Endothelial cell of umbilical vein (primary cell): ENCODE results near the gene LRWD1. TPM values are rescaled to one million over a fixed set of nuclear protein-coding genes. Genes with fewer than 3 reads are reported as not detected.

Source experiments
- BruUV-seq: library from RNA; stranded (reverse); fragments of 400-500 nt; replicated peaks from 2 replicates; lab custom pipeline; 2021; lab: Mats Ljungman, UMichigan
- CTCF ChIA-PET: fragments of 300-600, 350-600 bp; sonication (Branson Sonifier 250); formaldehyde crosslinking; loops from one replicate; lab custom pipeline; 2021; ENCODE audit warnings: antibody characterized with exemption, inconsistent platforms; lab: Charles Lee
- POLR2A ChIA-PET: fragments of 300-600, 350-600 bp; sonication (Branson Sonifier 250); formaldehyde crosslinking; loops from one replicate; lab custom pipeline; 2021; ENCODE audit warnings: antibody characterized with exemption, inconsistent platforms; lab: Charles Lee
- DNase-seq: peaks from one replicate; pipeline ENCODE4 v3.0.0-alpha.2; 2011; ENCODE audit warnings: low read depth, low spot score
- FAIRE-seq: peaks from 2 replicates; lab custom pipeline; 2011; peaks lifted over from hg19 to GRCh38; lab: Jason Lieb, UNC
- H2AFZ ChIP-seq: 2 replicates; pipeline ENCODE4 v1.6.0; 2012; ENCODE audit warnings: low read depth, low read length, control low read depth, inconsistent platforms
- H3K27ac ChIP-seq: 2 replicates; pipeline ENCODE4 v1.5.1; 2011; ENCODE audit warnings: low read depth, mild to moderate bottlenecking, control low read depth, low read length, moderate library complexity; ENCODE audit not compliant: insufficient read depth
- H3K27me3 ChIP-seq, 2 experiments: 2 replicates each; pipeline versions ENCODE4 v1.6.0 to v1.6.1; 2011; ENCODE audit warnings: low read length in 2 of 2, mixed read lengths in 1 of 2; ENCODE audit not compliant: control insufficient read depth in 2 of 2, insufficient read depth in 2 of 2
- H3K36me3 ChIP-seq, 2 experiments: 2 replicates in 1 of 2; 3 replicates in 1 of 2; pipeline ENCODE4 v1.5.1; 2011; ENCODE audit warnings: low read length in 2 of 2, mild to moderate bottlenecking in 1 of 2, moderate library complexity in 1 of 2; ENCODE audit not compliant: control insufficient read depth in 2 of 2, insufficient read depth in 2 of 2; ENCODE audit errors: extremely low read depth in 1 of 2
- H3K4me1 ChIP-seq: 3 replicates; pipeline ENCODE4 v1.5.1; 2011; ENCODE audit warnings: mild to moderate bottlenecking, low read length; ENCODE audit not compliant: control insufficient read depth, insufficient read depth; ENCODE audit errors: extremely low read depth
- H3K4me2 ChIP-seq: 2 replicates; pipeline ENCODE4 v1.6.1; 2011; ENCODE audit warnings: low read length, control low read depth, mixed read lengths; ENCODE audit not compliant: insufficient read depth
- H3K4me3 ChIP-seq, 3 experiments: fragments of 200-600 bp in 1 of 3; sonication (generic), shearing (Covaris generic) in 1 of 3; replicated peaks in 1 of 3; 2 replicates each; pipeline ENCODE4 v1.5.1; 2011 to 2016; ENCODE audit warnings: control low read depth in 3 of 3, low read length in 3 of 3, mild to moderate bottlenecking in 2 of 3, inconsistent platforms in 1 of 3, low read depth in 1 of 3, moderate library complexity in 1 of 3; ENCODE audit not compliant: insufficient read depth in 1 of 3
- H3K79me2 ChIP-seq: 2 replicates; pipeline ENCODE4 v1.6.0; 2012; ENCODE audit warnings: low read length, inconsistent platforms; ENCODE audit not compliant: control insufficient read depth, insufficient read depth
- H3K9ac ChIP-seq: replicated peaks from 2 replicates; pipeline ENCODE3; 2011; ENCODE audit warnings: low read length, control low read depth; ENCODE audit not compliant: insufficient read depth; ENCODE audit errors: extremely low read depth
- H3K9me1 ChIP-seq: replicated peaks from 3 replicates; pipeline ENCODE4 v1.6.0; 2011; ENCODE audit warnings: mild to moderate bottlenecking, low read length; ENCODE audit not compliant: control insufficient read depth, insufficient read depth; ENCODE audit errors: extremely low read depth
- H3K9me3 ChIP-seq: replicated peaks from 2 replicates; pipeline ENCODE4 v1.5.1; 2012; ENCODE audit warnings: low read length, inconsistent platforms; ENCODE audit not compliant: control insufficient read depth, insufficient read depth
- H4K20me1 ChIP-seq: replicated peaks from 2 replicates; pipeline ENCODE3; 2011; ENCODE audit warnings: mild to moderate bottlenecking, low read length; ENCODE audit not compliant: control insufficient read depth, insufficient read depth; ENCODE audit errors: extremely low read depth
- EZH2 ChIP-seq: IDR thresholded peaks from 2 replicates; pipeline ENCODE4 v1.6.1; 2012; ENCODE audit warnings: borderline replicate concordance, low read depth, mild to moderate bottlenecking, moderate library complexity, low read length, inconsistent platforms; ENCODE audit not compliant: severe bottlenecking
- FOS ChIP-seq: IDR thresholded peaks from 2 replicates; pipeline ENCODE4 v1.6.1; 2011; ENCODE audit warnings: mild to moderate bottlenecking, low read length, moderate library complexity, borderline replicate concordance; ENCODE audit not compliant: insufficient read depth
- GATA2 ChIP-seq: IDR thresholded peaks from 2 replicates; pipeline ENCODE4 v1.7.0; 2011; ENCODE audit warnings: low read depth, mild to moderate bottlenecking, moderate library complexity, mixed read lengths, low read length; ENCODE audit not compliant: insufficient read length, insufficient read depth
- JUN ChIP-seq: IDR thresholded peaks from 2 replicates; pipeline ENCODE4 v1.6.1; 2011; ENCODE audit warnings: borderline replicate concordance, low read depth; ENCODE audit not compliant: insufficient read length, insufficient read depth
- MYC ChIP-seq: IDR thresholded peaks from one replicate; pipeline ENCODE4 v1.6.1; 2011; ENCODE audit warnings: mild to moderate bottlenecking, low read depth, low read length
- POLR2A ChIP-seq: IDR thresholded peaks from 2 replicates; pipeline ENCODE4 v1.6.1; 2012; ENCODE audit warnings: low read depth, mild to moderate bottlenecking, control low read depth, low read length
- POLR2AphosphoS5 ChIP-seq: IDR thresholded peaks from 2 replicates; pipeline ENCODE4 v1.6.1; 2012; ENCODE audit warnings: low read depth, mild to moderate bottlenecking, control low read depth, low read length, moderate library complexity; ENCODE audit not compliant: insufficient read depth
- dilution Hi-C: fragments of 300-500 bp; cut with MboI; formaldehyde crosslinking; loops from one replicate; pipeline ENCODE4 v1.15.0; 2019; ENCODE audit warnings: low sequenced_read_pairs; ENCODE audit not compliant: extremely low pct_ligation_motif_present
- intact Hi-C: fragments of 100-400 bp; cut with micrococcal nuclease; formaldehyde crosslinking; loops from one replicate; pipeline ENCODE4 v1.10.0; 2022
- polyA plus RNA-seq, 4 experiments: library from polyadenylated mRNA; depleted of rRNA in 3 of 4; stranded (reverse) in 3 of 4; unstranded in 1 of 4; fragments of >200 nt; gene quantifications; 2 replicates each; pipeline versions ENCODE4 v1.2.1 to v1.2.3, GENCODE V29; 2011 to 2012; ENCODE audit warnings: missing spikeins in 1 of 4
- total RNA-seq: library from RNA; stranded (reverse); gene quantifications from 2 replicates; pipeline ENCODE4 v1.2.3, GENCODE V29; 2021
- TF ChIP-seq, protein P1 (sequence below), 2 donors: IDR thresholded peaks; 1 replicate in 1 of 2; 2 replicates in 1 of 2; pipeline ENCODE4 v1.5.1; 2011; ENCODE audit warnings: low read length in 2 of 2, mild to moderate bottlenecking in 2 of 2, moderate library complexity in 2 of 2, control low read depth in 1 of 2, inconsistent platforms in 1 of 2, low read depth in 1 of 2; ENCODE audit not compliant: insufficient read depth in 1 of 2; ENCODE audit errors: extremely low read depth in 1 of 2
- TF ChIP-seq, protein P2 (sequence below): IDR thresholded peaks from 2 replicates; pipeline ENCODE4 v1.6.1; 2011; ENCODE audit not compliant: insufficient read depth, insufficient read length

Gene LRWD1
- total and polyA plus RNA-seq, 2 donors (not counting 3 experiments of a cell fraction or from before 2014, with no cell fraction given): 21.7 to 22.7 TPM

DNA sequence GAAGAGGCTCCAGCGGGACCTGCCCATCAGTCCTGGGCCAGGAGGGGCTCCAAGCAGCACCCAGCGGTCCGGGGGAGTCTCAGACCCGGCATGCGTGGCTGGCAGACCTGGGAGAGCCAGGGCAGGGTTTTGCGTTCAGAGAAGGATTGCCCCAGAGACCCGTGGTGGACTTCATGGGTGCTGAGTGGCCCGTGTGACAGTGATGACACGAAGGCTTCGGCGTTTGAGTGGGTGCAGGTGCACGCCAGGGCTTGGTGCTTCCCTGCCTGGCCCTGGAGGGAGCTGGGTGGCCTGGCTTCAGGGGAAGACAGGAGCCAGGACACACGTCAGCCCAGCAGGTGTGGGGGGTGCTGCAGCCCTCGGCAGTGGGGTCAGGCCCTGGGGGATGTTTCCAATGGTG is 17.5 kb upstream of the LRWD1 start:
- Histone ChIP-seq H3K4me1 (no peaks in the 10 kb centered on the region), H4K20me1 (no peaks in the 10 kb centered on the region), H2AFZ (no peak overlapping the region), H3K4me2 (no peak overlapping the region), H3K27ac (no peak overlapping the region), H3K9ac (no peak overlapping the region), H3K36me3 (peaks cover 0 to 27% of the 10 kb centered on the region in 2 experiments), H3K79me2 (no peaks in the 10 kb centered on the region), H3K4me3 (no peak overlapping the region), H3K27me3 (no peaks in the 10 kb centered on the region), H3K9me1 (no peaks in the 10 kb centered on the region), H3K9me3 (no peaks in the 10 kb centered on the region)
- DNase-seq: no peak
- TF ChIP-seq POLR2A: no peak
- TF ChIP-seq, protein P1, sequence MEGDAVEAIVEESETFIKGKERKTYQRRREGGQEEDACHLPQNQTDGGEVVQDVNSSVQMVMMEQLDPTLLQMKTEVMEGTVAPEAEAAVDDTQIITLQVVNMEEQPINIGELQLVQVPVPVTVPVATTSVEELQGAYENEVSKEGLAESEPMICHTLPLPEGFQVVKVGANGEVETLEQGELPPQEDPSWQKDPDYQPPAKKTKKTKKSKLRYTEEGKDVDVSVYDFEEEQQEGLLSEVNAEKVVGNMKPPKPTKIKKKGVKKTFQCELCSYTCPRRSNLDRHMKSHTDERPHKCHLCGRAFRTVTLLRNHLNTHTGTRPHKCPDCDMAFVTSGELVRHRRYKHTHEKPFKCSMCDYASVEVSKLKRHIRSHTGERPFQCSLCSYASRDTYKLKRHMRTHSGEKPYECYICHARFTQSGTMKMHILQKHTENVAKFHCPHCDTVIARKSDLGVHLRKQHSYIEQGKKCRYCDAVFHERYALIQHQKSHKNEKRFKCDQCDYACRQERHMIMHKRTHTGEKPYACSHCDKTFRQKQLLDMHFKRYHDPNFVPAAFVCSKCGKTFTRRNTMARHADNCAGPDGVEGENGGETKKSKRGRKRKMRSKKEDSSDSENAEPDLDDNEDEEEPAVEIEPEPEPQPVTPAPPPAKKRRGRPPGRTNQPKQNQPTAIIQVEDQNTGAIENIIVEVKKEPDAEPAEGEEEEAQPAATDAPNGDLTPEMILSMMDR (IDR thresholded peaks at IDR 0.05; ENCODE audit: extremely low read depth in 1 of 2, insufficient read depth in 1 of 2, low read depth in 1 of 2, low read length in 2 of 2): no peak
- POLR2A ChIA-PET: no interaction called here
- CTCF ChIA-PET: interaction anchor here (1.0 kb wide), 1 partner anchor 18 kb away, joined by 4 read pairs; no protein-coding TSS in a partner anchor
- no TSS peak for BruUV-seq
- FAIRE-seq: no peak
- intact Hi-C loops (no loop called here), dilution Hi-C loops (no loop called here)

DNA sequence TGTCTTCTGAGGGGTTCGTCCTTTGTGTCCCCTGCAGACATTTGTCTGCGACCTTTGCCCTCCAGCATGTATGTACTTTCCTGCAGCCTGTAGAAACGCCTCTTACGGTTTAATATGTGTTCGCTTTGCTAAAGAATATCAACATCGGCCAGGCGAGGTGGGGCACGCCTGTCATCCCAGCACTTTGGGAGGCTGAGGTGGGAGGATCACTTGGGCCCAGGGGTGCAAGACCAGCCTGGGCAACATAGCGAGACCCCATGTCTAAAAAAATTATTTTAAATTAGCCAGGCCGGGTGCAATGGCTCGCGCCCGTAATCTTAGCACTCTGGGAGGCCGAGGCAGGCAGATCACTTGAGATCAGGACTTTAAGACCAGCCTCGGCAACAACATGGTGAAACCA is 15.6 kb upstream of the LRWD1 start:
- no TSS peak for BruUV-seq
- H3K79me2 ChIP-seq: no peaks in the 10 kb centered on the region
- no peaks in the 10 kb centered on the region for H3K27me3 ChIP-seq
- no peak overlapping the region for H2AFZ ChIP-seq
- intact Hi-C loops (no loop called here), dilution Hi-C loops (no loop called here)
- no peaks in the 10 kb centered on the region for H4K20me1 ChIP-seq
- FAIRE-seq: no peak
- H3K4me2 ChIP-seq: no peak overlapping the region
- DNase-seq: no peak
- no peaks in the 10 kb centered on the region for H3K4me1 ChIP-seq
- H3K9me1 ChIP-seq: no peaks in the 10 kb centered on the region
- no peak overlapping the region for H3K27ac ChIP-seq
- H3K9me3 ChIP-seq: no peaks in the 10 kb centered on the region
- peaks cover 0 to 27% of the 10 kb centered on the region in 2 experiments for H3K36me3 ChIP-seq
- TF ChIP-seq POLR2AphosphoS5: no peak
- no peak for TF ChIP-seq EZH2
- TF ChIP-seq, protein P1 (IDR thresholded peaks at IDR 0.05; ENCODE audit: extremely low read depth in 1 of 2, insufficient read depth in 1 of 2, low read depth in 1 of 2, low read length in 2 of 2): no peak
- TF ChIP-seq JUN: no peak
- TF ChIP-seq, protein P2, sequence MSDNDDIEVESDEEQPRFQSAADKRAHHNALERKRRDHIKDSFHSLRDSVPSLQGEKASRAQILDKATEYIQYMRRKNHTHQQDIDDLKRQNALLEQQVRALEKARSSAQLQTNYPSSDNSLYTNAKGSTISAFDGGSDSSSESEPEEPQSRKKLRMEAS: no peak
- TF ChIP-seq FOS: no peak
- no peak for TF ChIP-seq POLR2A
- no peak for TF ChIP-seq GATA2
- TF ChIP-seq MYC: no peak
- H3K9ac ChIP-seq: no peak overlapping the region
- CTCF ChIA-PET: interaction anchor here (1.3 to 1.8 kb wide), 2 partner anchors 36 to 45 kb away, joined by 4 to 12 read pairs; no protein-coding TSS in a partner anchor
- POLR2A ChIA-PET: no interaction called here
- no peak overlapping the region for H3K4me3 ChIP-seq
